Testis (tissue), 5 donors: Measurements from ENCODE around the gene SPG7. TPM values are rescaled to one million over a fixed set of nuclear protein-coding genes. Genes with fewer than 3 reads are reported as not detected.
"Not testable (repeated sequence)": the region's sequence is repeated elsewhere in the genome, so short reads cannot be mapped to it uniquely, and the experiment has no call there.

ENCODE experiments used
- DNase-seq: peaks from one replicate; pipeline ENCODE4 v3.0.0-alpha.2; 2019
- H3K27ac ChIP-seq, 2 donors: fragments of 200-600 bp; sonication (generic); one replicate each; pipeline ENCODE4 v1.5.1; 2019
- H3K27me3 ChIP-seq: fragments of 200-600 bp; sonication (generic); one replicate; pipeline ENCODE4 v1.5.1; 2019
- H3K36me3 ChIP-seq: fragments of 200-600 bp; sonication (generic); one replicate; pipeline ENCODE4 v1.5.1; 2017; ENCODE audit warnings: low read depth; ENCODE audit errors: missing control alignments
- H3K4me1 ChIP-seq: fragments of 200-600 bp; sonication (generic); one replicate; pipeline ENCODE4 v1.5.1; 2019
- H3K4me3 ChIP-seq, 2 donors: fragments of 200-600 bp; sonication (generic); one replicate each; pipeline ENCODE4 v1.5.1; 2017 to 2019
- H3K9me3 ChIP-seq: fragments of 200-600 bp; sonication (generic); one replicate; pipeline ENCODE4 v1.5.1; 2017
- POLR2A ChIP-seq: fragments of 450-650 bp; IDR thresholded peaks from one replicate; pipeline ENCODE4 v1.6.1; 2017; ENCODE audit warnings: antibody characterized with exemption, mild to moderate bottlenecking, moderate library complexity
- WGBS, 2 donors: methylation state at CpG; one replicate each; pipeline ENCODE4 v1.1.5; 2018; 5-methylcytosine and 5-hydroxymethylcytosine counted together
- intact Hi-C: fragments of 100-400 bp; cut with DNase I; formaldehyde crosslinking; loops from one replicate; pipeline ENCODE4 v1.15.1; 2023; ENCODE audit warnings: low total_unique reads
- long read RNA-seq, 2 donors: transcript quantifications; one replicate each; lab custom pipeline, GENCODE V29; 2026
- polyA plus RNA-seq: library from polyadenylated mRNA; stranded (reverse); fragments of 350-450 nt; fragmentation: Illumina TruSeq; extraction: RNeasy Lipid Tissue Mini Kit (QIAGEN cat#74804); gene quantifications from one replicate; pipeline ENCODE4 v1.2.3, GENCODE V29; 2014; ENCODE audit warnings: low read depth, low replicate concordance; ENCODE audit not compliant: insufficient read depth
- total RNA-seq, 2 donors: library from RNA; depleted of rRNA; stranded (reverse); fragments of >200 nt; gene quantifications; one replicate each; pipeline ENCODE4 v1.2.3, GENCODE V29; 2016
- TF ChIP-seq, protein P1 (sequence below), 3 experiments: fragments of 450-650 bp in 2 of 3; fragments of 200-600 bp in 1 of 3; sonication (generic) in 1 of 3; IDR thresholded peaks; one replicate each; pipeline ENCODE4 v1.5.1; 2016 to 2019; ENCODE audit warnings: antibody characterized with exemption in 3 of 3, mild to moderate bottlenecking in 2 of 3, moderate library complexity in 1 of 3

Gene SPG7
- total RNA-seq (100 to 1,000 TPM; 275 to 307 TPM), polyA plus RNA-seq (97.9 TPM)
- long read RNA-seq, donor 1, full-length matches to known transcripts: 36 of 41 reads
- long read RNA-seq, donor 1, partial matches to known transcripts: 5 of 41 reads
- long read RNA-seq, donor 1, other reads (novel, unspliced or antisense): 0 of 41 reads
- long read RNA-seq, donor 2, full-length matches to known transcripts: 10 of 15 reads
- long read RNA-seq, donor 2, partial matches to known transcripts: 5 of 15 reads
- long read RNA-seq, donor 2, other reads (novel, unspliced or antisense): 0 of 15 reads

DNA sequence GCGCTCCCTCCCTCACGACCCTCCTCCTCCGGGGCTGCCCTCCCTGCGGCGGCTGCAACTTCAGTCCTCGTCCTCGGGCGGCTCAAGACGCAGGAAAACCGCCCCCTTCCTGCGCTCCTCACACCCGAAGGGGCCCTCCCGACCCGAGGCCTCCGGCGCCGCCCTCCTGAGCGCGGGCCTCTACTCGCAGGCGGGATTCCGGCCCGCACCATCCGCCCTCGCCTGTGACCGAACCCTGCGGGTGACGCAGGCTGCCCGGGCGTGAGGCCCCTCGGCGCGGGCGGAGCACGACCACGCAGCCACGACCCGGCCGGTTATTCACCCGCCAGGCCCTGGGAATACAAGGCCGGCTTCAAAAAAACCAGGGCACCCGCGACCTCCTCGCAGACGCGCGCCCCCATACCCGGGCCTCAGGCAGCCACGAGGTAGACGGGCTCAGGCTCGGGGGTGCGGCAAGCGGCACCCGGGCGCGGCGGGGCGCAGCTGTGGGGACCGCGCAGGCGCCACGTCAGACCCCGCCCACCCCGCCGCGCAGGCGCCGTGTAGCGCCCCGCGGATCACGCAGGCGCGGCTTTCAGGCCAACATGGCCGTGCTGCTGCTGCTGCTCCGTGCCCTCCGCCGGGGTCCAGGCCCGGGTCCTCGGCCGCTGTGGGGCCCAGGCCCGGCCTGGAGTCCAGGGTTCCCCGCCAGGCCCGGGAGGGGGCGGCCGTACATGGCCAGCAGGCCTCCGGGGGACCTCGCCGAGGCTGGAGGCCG, at the start of gene SPG7:
Gene SPG7 (plus strand): TSS at position 570 of the 757 bp plus-strand sequence. CDS start 15 bp downstream, at position 585.
- 0% methylated on average over 24 to 74 of the region's 90 CpGs for WGBS, 2 donors
- Histone ChIP-seq H3K9me3 (no peaks in the 10 kb centered on the region), H3K27me3 (no peaks in the 10 kb centered on the region), H3K4me1 (peaks cover 49% of the 10 kb centered on the region), H3K27ac (peak within 1 kb of the TSS; percentile 89 to 95), H3K4me3 (peak within 1 kb of the TSS; percentile 93 to 99), H3K36me3 (no peaks in the 10 kb centered on the region)
- intact Hi-C loops: loop anchor here (10.0 kb wide), 1 partner anchor 173 kb away; no protein-coding TSS in a partner anchor
- TF ChIP-seq POLR2A: peak; percentile 39
- TF ChIP-seq, protein P1, sequence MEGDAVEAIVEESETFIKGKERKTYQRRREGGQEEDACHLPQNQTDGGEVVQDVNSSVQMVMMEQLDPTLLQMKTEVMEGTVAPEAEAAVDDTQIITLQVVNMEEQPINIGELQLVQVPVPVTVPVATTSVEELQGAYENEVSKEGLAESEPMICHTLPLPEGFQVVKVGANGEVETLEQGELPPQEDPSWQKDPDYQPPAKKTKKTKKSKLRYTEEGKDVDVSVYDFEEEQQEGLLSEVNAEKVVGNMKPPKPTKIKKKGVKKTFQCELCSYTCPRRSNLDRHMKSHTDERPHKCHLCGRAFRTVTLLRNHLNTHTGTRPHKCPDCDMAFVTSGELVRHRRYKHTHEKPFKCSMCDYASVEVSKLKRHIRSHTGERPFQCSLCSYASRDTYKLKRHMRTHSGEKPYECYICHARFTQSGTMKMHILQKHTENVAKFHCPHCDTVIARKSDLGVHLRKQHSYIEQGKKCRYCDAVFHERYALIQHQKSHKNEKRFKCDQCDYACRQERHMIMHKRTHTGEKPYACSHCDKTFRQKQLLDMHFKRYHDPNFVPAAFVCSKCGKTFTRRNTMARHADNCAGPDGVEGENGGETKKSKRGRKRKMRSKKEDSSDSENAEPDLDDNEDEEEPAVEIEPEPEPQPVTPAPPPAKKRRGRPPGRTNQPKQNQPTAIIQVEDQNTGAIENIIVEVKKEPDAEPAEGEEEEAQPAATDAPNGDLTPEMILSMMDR (IDR thresholded peaks at IDR 0.05): no peak
- peak; percentile 82 for DNase-seq

- H3K4me1 ChIP-seq: peaks cover 12% of the 10 kb centered on the region
- no peak overlapping the region for H3K27ac ChIP-seq
- intact Hi-C loops: no loop called here
- no peaks in the 10 kb centered on the region for H3K36me3 ChIP-seq
- H3K27me3 ChIP-seq: no peaks in the 10 kb centered on the region
- DNase-seq: no peak
- no peak overlapping the region for H3K4me3 ChIP-seq
- TF ChIP-seq POLR2A: no peak
- TF ChIP-seq, protein P1 (IDR thresholded peaks at IDR 0.05): no peak
- WGBS, 2 donors: 90 to 93% methylated on average over 7 of the region's 7 CpGs
- no peaks in the 10 kb centered on the region for H3K9me3 ChIP-seq
Measured at GRCh38 chr16:89458551-89458950, 49.7 kb upstream of the SPG7 start.

DNA sequence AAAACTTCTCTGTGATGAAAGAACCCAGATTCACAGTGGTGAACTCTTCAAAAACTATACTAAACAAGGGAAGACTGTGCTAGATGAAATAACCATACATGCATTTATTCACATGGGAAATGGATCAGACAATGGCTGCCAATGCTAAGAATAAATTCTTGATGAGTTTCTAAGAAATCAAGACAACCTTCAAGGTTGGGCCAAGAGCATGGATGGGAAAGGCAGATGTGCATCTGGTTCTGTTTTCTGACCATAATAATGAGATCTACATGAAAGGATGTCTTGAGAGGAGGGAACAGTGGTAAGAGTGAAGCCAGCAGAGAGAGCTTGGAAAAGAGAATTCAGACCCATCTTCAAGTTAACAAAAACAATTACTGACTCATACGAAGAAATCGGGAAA, 49.2 kb upstream of the SPG7 start:
- Histone ChIP-seq H3K36me3 (no peaks in the 10 kb centered on the region), H3K9me3 (no peaks in the 10 kb centered on the region), H3K4me3 (no peak overlapping the region), H3K27ac (no peak overlapping the region), H3K27me3 (no peaks in the 10 kb centered on the region), H3K4me1 (peaks cover 8% of the 10 kb centered on the region)
- intact Hi-C loops: no loop called here
- no peak for TF ChIP-seq POLR2A
- TF ChIP-seq, protein P1 (IDR thresholded peaks at IDR 0.05): no peak
- DNase-seq: no peak
- 89 to 92% methylated on average over 2 of the region's 2 CpGs for WGBS, 2 donors

- Histone ChIP-seq H3K9me3 (no peaks in the 10 kb centered on the region), H3K36me3 (no peaks in the 10 kb centered on the region), H3K4me1 (peaks cover 15% of the 10 kb centered on the region), H3K4me3 (no peak overlapping the region), H3K27me3 (no peaks in the 10 kb centered on the region), H3K27ac (no peak overlapping the region)
- intact Hi-C loops: no loop called here
- DNase-seq: no peak
- TF ChIP-seq POLR2A: no peak
- TF ChIP-seq, protein P1 (IDR thresholded peaks at IDR 0.05): no peak
- 74 to 84% methylated on average over 6 of the region's 6 CpGs for WGBS, 2 donors
Measured at GRCh38 chr16:89460556-89460955, 47.6 kb upstream of the SPG7 start.

DNA sequence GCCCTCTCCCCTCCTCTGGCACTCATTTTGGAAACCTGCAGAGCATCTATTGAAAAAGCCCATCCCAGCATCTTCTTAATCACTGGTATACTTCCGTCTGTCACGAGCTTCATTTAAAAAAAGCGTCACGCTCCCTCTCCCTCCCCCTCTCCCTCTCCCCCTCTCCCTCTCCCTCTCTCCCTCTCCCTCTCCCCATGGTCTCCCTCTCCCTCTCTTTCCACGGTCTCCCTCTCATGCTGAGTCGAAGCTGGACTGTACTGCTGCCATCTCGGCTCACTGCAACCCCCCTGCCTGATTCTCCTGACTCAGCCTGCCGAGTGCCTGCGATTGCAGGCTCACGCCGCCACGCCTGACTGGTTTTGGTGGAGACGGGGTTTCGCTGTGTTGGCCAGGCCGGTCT, 46.3 kb upstream of the SPG7 start:
- H3K36me3 ChIP-seq, H3K27ac ChIP-seq, intact Hi-C loops, H3K9me3 ChIP-seq, H3K27me3 ChIP-seq, H3K4me3 ChIP-seq, DNase-seq: not testable (repeated sequence)
- 91 to 92% methylated on average over 14 of the region's 15 CpGs for WGBS, 2 donors
- peaks cover 15% of the 10 kb centered on the region for H3K4me1 ChIP-seq

DNA sequence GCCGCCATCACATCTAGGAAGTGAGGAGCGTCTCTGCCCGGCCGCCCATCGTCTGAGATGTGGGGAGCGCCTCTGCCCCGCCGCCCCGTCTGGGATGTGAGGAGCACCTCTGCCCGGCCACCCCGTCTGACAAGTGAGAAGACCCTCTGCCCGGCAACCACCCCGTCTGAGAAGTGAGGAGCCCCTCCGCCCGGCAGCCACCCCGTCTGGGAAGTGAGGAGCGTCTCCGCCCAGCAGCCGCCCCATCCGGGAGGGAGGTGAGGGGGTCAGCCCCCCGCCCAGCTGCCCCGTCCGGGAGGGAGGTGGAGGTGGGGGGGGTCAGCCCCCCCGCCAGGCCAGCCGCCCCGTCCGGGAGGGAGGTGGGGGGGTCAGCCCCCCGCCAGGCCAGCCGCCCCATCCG, 45.6 kb upstream of the SPG7 start:
- intact Hi-C loops, H3K4me3 ChIP-seq, DNase-seq, H3K9me3 ChIP-seq, H3K27me3 ChIP-seq, H3K36me3 ChIP-seq, H3K27ac ChIP-seq: not testable (repeated sequence)
- 95% methylated on average over 18 of the region's 30 CpGs; no CpG with 5 or more reads in 1 of the 2 donors for WGBS, 2 donors
- peaks cover 15% of the 10 kb centered on the region for H3K4me1 ChIP-seq

GRCh38 chr16:89463312-89463711, 44.9 kb upstream of the SPG7 start:
- H3K27me3 ChIP-seq, H3K36me3 ChIP-seq, DNase-seq, H3K27ac ChIP-seq, H3K4me3 ChIP-seq, intact Hi-C loops, H3K9me3 ChIP-seq: not testable (repeated sequence)
- peaks cover 15% of the 10 kb centered on the region for H3K4me1 ChIP-seq
- 37 to 39% methylated on average over 5 of the region's 5 CpGs for WGBS, 2 donors
